HL-60 (cell line): ENCODE data around the gene SETDB2.

ENCODE experiments used
- DNase-seq, 2 experiments: peaks; one replicate each; pipeline ENCODE4 v3.0.0-alpha.2; 2010 to 2020; ENCODE audit warnings: low read depth in 1 of 2, low spot score in 1 of 2
- H3K27ac ChIP-seq: fragments of 250-450 bp; sonication (Bioruptor Pico); replicated peaks from 2 replicates; pipeline ENCODE4 v1.5.1; 2020; ENCODE audit warnings: mild to moderate bottlenecking, moderate library complexity
- H3K27me3 ChIP-seq: fragments of 250-450 bp; sonication (Bioruptor Pico); 2 replicates; pipeline ENCODE4 v1.5.1; 2021; ENCODE audit warnings: mild to moderate bottlenecking, moderate library complexity; ENCODE audit not compliant: insufficient read depth, poor library complexity, severe bottlenecking
- H3K4me3 ChIP-seq: replicated peaks from 2 replicates; pipeline ENCODE4 v1.5.1; 2011; ENCODE audit warnings: mild to moderate bottlenecking, control low read depth, low read length; ENCODE audit not compliant: insufficient read depth
- CTCF ChIP-seq: IDR thresholded peaks from one replicate; pipeline ENCODE4 v1.5.1; 2011; ENCODE audit warnings: low read length, control low read depth, inconsistent platforms; ENCODE audit not compliant: insufficient read depth
- GABPA ChIP-seq: IDR thresholded peaks from 2 replicates; pipeline ENCODE4 v1.6.1; 2012; ENCODE audit warnings: low read depth
- POLR2AphosphoS5 ChIP-seq: IDR thresholded peaks from 2 replicates; pipeline ENCODE4 v1.6.1; 2012; ENCODE audit warnings: low read depth
- REST ChIP-seq: IDR thresholded peaks from 2 replicates; pipeline ENCODE4 v1.6.1; 2012; ENCODE audit warnings: low read depth; ENCODE audit not compliant: insufficient replicate concordance
- SPI1 ChIP-seq: IDR thresholded peaks from 2 replicates; pipeline ENCODE4 v1.6.1; 2012; ENCODE audit warnings: low read depth, mild to moderate bottlenecking, borderline replicate concordance

Gene SETDB2

GRCh38 chr13:49464085-49464484 is 20.0 kb downstream of the SETDB2 start:
- H3K4me3 ChIP-seq, result no peak overlapping the region
- no peaks in the 10 kb centered on the region for H3K27me3 ChIP-seq
- TF ChIP-seq CTCF (no peak), SPI1 (no peak), REST (no peak), POLR2AphosphoS5 (no peak), GABPA (no peak)
- H3K27ac ChIP-seq, result no peak overlapping the region
- DNase-seq, result no peak

- H3K27me3 ChIP-seq, result no peaks in the 10 kb centered on the region
- no peak overlapping the region for H3K4me3 ChIP-seq
- no peak for DNase-seq
- TF ChIP-seq POLR2AphosphoS5 (no peak), REST (no peak), GABPA (no peak), CTCF (no peak), SPI1 (no peak)
- no peak overlapping the region for H3K27ac ChIP-seq
These were observed 20.7 kb downstream of the SETDB2 start for GRCh38 chr13:49464621-49465325.

- no peak overlapping the region for H3K4me3 ChIP-seq
- H3K27ac ChIP-seq, result no peak overlapping the region
- no peaks in the 10 kb centered on the region for H3K27me3 ChIP-seq
- no peak for DNase-seq
- TF ChIP-seq POLR2AphosphoS5 (no peak), SPI1 (no peak), REST (no peak), CTCF (no peak), GABPA (no peak)
These were observed 22.3 kb downstream of the SETDB2 start for GRCh38 chr13:49466292-49466838.
